GM18868 (cell line): ENCODE data around the gene TSPEAR.
"Not testable (repeated sequence)": the region's sequence is repeated elsewhere in the genome, so short reads cannot be mapped to it uniquely, and the experiment has no call there.

ENCODE experiments used
- ATAC-seq: cut with Tn5 transposase; IDR thresholded peaks from one replicate; pipeline ENCODE4 v1.9.1; 2021; ENCODE audit warnings: mild to moderate bottlenecking, moderate library complexity; ENCODE audit not compliant: unreplicated experiment

Gene TSPEAR

GRCh38 chr21:44575307-44576024, 135.9 kb downstream of the TSPEAR start:
- ATAC-seq = no peak

- ATAC-seq = no peak
Measured at GRCh38 chr21:44574457-44575306, 136.7 kb downstream of the TSPEAR start.

GRCh38 chr21:44573630-44574456, 137.5 kb downstream of the TSPEAR start, which contains the start of gene KRTAP10-4:
TSS of gene KRTAP10-4 (plus strand) at chr21:44573729. CDS start at chr21:44573759, 30 bp downstream.
- not testable (repeated sequence) for ATAC-seq

DNA sequence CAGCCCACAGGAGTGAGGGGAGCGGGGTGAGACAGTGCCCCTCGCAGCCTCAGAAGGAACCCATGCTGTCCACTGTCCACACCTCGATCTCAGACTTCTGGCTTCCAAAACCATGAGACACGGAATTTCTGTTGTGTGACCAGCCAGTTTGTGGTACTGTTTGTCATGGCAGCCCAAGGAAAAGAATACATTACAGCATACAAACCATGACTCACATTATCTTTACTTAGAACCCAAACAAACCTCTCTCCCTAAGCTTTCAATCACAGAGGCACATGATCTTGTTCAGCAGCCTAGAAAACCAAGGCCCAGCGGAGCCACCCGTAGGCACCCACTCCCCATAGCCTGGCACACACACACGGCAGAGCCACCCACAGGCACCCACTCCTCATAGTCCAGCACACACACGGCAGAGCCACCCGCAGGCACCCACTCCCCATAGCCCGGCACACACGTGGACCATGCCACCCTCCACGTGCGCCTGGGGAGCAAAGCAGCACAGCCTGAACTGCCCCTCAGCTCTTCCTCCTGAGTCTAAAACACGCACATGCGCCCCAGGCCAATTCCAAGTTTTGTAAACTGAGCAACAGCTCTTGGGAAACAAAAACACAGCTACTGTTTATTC, 138.3 kb downstream of the TSPEAR start:
- ATAC-seq = no peak

- no peak for ATAC-seq
Measured at GRCh38 chr21:44571844-44572782, 139.3 kb downstream of the TSPEAR start.

DNA sequence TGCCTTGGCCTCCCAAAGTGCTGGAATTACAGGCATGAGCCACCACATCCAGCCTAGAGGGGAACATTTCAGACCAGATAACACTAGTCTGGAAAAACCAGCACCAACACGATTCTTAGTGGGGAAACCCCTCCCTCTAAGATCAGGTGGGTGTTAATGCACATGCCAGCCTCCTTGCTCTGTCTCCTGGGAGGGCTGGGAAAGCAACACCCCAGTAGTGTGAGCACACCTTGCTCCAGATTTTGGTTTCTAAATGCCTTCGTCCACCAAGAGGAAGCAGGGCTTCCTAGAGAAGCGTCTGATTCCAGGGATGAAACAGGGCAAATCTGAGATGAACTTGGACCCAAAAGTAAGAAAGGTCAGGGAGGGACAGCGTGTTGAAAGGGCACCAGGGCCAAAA, 140.1 kb downstream of the TSPEAR start:
- no peak for ATAC-seq

DNA sequence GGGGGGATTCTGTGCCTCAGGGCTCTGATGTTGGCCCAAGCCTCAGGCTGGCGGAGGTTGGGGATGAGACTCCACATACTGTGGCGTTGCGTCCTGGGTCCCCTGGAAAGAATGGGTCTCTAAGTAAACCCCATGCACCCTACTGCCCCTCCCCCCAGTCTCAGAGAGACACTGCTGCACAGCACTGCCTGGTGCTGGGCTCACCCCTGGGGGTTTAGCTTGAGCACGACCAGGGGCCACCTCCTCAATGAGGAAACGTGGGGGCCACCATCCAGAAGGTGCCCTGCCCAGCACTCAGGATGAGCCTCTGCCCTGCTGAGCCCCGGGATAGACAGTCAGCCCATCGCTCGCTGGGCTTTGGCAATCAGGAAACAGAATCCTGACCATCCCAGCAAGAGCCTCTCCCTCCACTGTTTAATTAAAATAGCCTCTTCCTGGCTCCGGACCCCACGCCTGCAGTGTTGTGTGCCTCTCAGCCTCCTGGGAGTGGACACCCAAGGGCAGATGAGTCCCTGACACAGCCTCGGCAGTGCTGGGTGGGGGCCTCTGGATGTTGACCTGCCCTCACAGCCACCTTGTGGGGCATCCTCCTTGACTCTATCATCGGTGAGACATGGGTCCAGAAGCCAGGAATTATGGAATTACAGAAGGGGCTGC, 141.4 kb downstream of the TSPEAR start:
- no peak for ATAC-seq

- no peak for ATAC-seq
Measured at GRCh38 chr21:44568667-44569556, 142.5 kb downstream of the TSPEAR start.

GRCh38 chr21:44568261-44568660, 143.1 kb downstream of the TSPEAR start:
- no peak for ATAC-seq

- no peak for ATAC-seq
Measured at GRCh38 chr21:44567481-44568171, 143.7 kb downstream of the TSPEAR start.

- ATAC-seq = no peak
Measured at GRCh38 chr21:44566403-44566802, 145.0 kb downstream of the TSPEAR start.

DNA sequence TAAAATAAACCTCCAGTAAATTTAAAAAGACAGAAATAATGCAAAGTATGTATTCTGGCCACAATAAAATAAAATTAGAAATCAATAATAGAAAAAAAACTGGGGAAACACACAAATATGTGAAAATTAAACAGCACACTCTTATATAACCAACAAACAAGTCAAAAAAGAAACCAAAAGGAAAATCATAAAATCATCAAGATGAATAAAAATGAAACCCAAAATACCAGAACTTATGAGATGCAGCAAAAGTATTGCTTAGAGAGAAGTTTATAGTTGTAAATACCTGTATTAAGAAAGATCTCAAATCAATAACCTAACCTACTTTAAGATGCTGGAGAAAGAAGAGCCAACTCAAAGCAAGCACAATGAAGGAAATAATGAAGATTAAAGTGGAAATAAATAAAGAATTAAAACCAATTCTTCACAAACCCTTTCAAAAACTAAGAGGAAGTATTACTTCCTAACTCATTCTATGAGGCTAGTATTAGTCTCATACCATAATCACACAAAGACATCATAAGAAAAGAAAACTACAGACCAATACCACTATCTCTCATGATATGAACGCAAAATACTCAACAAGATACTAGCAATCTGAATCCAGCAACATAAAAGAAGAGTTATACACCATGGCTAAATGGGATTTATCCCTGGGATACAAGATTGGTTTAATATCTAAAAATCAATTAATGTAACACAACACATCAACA, 146.3 kb downstream of the TSPEAR start:
- no peak for ATAC-seq

DNA sequence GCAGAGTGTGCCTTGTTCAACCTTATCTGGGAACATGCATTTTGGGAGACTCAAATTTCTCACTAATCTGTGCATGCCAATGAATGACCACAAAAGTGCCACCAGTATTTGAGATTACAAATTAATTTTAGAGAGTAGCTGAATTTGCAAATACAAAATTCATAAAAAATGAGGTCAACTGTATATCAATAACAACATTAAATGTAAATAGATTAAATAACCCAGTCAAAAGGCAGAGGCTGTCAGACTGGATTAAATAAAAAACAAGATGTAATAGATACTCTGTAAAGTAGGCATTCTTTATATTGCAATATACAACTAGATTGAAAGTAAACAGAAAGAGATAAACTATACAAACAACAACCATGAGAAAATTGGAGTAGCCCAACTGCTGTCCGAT, 147.3 kb downstream of the TSPEAR start:
- ATAC-seq = no peak

- no peak for ATAC-seq
Measured at GRCh38 chr21:44558695-44559094, 152.7 kb downstream of the TSPEAR start, which contains the start of gene KRTAP10-3. TSS of gene KRTAP10-3 (minus strand) at chr21:44558795. CDS start at chr21:44558715, 80 bp downstream.

GRCh38 chr21:44558329-44558675, 153.1 kb downstream of the TSPEAR start:
- not testable (repeated sequence) for ATAC-seq

DNA sequence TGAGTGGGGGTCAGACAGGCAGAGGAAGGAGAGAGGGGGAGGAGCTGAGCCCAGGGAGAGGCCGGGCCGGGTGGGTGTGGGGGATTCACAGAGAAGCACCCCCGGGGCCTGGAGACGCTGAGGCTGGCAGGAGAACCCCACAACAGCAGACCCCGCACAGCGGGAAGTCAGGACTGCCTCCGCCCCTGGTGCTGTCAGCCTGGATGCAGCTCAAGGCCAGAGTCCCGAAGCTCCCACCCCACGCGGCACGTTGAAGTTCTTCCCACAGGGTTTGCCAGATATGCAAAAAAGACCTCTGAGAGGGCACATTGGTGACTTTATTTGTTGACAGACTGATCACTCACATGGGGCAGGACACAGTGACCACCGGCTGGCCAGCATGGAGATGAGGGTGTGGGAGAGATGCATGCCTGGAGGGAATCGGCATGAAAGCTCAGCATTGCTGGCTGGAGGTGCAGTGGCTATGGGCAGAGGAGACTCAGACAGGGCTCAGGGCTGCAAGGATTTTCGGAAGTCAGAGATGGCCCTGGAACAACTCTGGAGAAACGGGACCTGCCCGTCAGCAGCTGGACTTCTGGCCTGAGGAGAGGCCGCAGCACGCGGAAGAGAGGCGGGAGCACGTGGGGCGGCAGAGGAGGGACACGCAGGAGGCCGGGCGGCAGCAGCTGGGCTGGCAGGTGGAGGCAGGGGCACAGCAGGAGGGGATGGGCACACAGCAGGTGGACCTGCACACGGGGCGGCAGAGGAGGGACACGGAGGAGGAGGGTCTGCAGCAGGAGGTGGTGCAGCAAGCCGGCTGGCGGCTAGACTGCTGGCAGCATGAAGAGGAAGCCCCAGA, 153.7 kb downstream of the TSPEAR start:
- no peak for ATAC-seq
